GM12801 (cell line): ENCODE results near the gene MFSD2B.

Source experiments
- TF ChIP-seq, protein P1 (sequence below): IDR thresholded peaks from one replicate; pipeline ENCODE4 v1.5.1; 2011; ENCODE audit warnings: control low read depth; ENCODE audit not compliant: insufficient read length; ENCODE audit errors: extremely low read depth

MFSD2B gene

DNA sequence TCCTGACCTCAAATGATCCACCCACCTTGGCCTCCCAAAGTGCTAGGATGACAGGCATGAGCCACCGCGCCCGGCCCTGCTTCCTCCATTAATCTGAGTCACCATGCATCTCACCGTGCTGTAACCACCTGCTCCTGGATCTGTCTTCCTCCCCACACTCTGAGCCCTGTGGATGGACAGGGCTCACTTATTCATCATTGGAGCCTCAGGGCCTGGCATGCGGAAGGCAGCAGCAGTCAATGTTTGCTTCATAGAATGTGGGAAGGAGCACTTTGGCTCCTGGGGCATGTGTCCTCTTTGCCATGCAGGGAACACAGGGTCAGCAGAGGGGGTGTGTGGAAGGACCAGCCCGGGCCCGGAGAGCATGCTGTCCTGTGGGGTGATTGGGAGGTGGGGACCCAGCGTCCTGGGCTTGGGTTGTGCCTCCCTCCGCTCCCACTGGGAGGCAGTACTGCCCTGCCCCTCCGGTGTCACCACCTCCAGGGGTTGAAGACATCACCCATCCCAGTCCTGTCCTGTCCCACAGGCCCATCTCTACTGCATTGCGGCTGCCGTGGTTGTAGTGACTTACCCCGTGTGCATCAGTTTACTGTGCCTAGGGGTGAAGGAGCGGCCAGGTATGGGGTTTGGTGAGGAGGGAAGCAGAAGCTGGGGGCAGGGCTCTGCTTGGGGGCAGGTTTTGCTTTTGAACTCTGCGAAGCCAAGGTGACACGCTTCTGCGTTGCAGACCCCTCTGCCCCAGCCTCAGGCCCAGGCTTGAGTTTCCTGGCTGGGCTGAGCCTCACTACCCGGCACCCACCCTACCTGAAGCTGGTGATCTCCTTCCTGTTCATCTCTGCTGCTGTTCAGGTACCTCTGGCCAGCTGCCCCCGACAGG, 11.5 kb downstream of the MFSD2B start:
- TF ChIP-seq, protein P1, sequence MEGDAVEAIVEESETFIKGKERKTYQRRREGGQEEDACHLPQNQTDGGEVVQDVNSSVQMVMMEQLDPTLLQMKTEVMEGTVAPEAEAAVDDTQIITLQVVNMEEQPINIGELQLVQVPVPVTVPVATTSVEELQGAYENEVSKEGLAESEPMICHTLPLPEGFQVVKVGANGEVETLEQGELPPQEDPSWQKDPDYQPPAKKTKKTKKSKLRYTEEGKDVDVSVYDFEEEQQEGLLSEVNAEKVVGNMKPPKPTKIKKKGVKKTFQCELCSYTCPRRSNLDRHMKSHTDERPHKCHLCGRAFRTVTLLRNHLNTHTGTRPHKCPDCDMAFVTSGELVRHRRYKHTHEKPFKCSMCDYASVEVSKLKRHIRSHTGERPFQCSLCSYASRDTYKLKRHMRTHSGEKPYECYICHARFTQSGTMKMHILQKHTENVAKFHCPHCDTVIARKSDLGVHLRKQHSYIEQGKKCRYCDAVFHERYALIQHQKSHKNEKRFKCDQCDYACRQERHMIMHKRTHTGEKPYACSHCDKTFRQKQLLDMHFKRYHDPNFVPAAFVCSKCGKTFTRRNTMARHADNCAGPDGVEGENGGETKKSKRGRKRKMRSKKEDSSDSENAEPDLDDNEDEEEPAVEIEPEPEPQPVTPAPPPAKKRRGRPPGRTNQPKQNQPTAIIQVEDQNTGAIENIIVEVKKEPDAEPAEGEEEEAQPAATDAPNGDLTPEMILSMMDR: no peak

DNA sequence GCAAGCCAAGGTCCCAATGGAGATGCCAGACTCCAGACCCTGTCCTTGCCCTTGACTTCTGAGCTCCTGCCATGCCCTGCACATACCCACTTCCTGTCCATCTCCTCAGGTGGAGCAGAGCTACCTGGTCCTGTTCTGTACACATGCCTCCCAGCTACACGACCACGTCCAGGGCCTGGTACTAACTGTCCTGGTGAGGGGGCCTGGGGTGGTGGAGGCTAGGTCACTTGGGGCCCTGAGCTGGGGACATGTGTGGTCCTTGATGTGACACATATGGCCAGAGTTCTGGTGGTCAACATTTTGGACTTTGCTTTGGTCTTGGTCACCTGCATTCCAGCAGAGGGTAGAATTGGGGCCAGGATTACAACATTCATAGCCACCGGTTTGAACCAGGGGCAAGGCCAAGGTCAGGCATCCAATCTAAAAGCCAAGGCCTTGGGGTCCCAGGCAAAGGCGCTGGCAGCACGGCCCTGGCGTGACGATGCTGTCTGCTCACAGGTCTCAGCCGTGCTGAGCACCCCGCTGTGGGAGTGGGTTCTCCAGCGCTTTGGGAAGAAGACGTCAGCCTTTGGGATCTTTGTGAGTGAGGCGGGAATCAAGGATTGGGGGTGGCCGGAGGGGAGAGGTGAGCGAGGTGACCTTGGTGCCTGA, 12.6 kb downstream of the MFSD2B start:
- TF ChIP-seq, protein P1: no peak

DNA sequence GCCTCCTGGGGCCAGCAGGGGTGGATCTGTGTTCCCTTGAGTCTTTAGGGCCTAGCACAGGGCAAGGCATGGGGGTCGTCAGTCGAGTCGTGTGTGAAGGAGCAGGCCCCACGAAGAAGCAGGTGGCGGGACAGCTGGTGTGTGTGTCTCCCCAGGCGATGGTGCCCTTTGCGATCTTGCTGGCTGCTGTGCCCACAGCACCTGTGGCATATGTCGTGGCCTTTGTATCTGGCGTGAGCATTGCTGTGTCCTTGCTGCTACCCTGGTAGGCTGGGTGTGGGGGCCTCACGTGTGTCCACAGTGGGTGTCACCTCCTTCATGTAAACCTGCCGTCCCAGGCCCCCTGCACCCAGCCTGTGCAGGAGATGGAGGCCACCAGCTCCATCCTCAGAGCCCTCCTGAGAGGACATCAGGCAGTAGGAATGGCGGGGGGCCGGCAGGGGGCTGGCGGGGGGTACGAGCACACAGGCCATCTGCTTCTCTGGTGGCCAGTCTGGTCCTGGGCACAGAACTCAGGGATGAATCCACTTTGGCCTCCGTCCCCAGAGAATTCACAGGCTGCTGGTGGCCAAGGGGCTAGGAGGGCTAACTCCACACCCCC, 13.2 kb downstream of the MFSD2B start:
- TF ChIP-seq, protein P1: no peak

DNA sequence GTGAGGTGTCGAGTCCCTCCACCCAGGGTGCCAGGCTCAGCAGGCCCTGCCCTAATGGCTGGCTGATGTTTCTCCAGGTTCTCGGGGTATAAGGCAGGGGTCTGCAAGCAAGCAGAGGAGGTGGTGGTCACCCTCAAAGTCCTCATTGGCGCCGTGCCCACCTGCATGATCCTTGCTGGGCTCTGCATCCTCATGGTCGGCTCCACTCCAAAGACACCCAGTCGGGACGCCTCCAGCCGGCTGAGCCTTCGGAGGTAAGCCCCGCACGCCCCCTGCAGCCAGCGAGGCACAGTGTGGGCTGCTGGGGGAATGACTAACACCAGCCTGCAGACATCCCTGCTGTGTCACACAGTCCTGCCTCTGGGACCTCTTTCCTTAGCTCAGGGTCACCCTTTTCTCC, 14.1 kb downstream of the MFSD2B start:
- TF ChIP-seq, protein P1: no peak

DNA sequence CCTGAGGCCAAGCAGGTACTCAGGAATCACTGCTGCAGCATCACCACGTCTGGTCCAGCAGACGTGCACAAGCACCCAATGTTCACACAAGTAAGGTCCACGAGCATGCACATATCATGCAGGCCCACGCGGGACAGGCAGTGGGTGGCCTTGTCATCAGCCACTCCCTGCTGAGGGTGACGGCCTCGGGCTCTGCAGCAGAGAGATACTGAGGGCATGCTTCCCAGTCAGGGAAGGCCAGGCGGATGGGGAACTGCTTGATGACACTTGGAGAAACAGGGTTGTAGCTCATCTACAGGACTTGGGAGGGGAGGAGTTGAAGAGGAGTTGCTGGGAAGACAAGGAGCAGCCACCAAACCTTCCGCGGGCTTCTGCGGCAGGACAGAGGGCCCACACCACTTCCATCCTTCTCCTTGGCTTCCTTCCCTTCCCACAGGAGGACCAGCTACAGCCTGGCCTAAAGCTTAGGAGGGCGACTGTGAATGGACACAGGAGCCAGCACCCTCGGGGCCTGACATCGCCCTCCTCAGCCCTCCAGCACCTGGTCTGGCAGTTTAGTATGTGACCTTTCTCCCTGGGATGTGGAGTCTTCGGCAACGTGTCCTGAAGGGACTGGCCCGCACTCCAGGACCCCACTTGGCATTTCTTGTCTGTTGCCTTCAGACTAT, 15.2 kb downstream of the MFSD2B start:
- TF ChIP-seq, protein P1: no peak

DNA sequence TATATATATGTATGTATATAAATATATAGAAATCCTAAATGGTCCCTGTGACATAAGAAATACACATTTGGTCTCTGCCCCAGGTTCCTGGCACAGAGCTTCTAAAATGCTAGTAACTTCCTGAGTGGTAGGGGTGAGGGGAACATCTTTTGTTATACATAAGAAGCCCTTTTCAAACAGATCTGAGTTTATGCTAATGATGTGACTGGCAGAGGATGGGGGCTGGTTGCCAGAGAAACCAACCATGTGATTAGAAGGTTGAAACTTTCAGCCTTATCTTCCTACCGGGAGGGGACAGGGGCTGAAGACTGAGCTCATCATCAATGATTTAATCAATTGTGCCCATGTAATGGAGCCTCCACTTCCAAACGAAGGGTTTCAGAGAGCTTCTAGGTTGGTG, 16.3 kb downstream of the MFSD2B start:
- TF ChIP-seq, protein P1: no peak

DNA sequence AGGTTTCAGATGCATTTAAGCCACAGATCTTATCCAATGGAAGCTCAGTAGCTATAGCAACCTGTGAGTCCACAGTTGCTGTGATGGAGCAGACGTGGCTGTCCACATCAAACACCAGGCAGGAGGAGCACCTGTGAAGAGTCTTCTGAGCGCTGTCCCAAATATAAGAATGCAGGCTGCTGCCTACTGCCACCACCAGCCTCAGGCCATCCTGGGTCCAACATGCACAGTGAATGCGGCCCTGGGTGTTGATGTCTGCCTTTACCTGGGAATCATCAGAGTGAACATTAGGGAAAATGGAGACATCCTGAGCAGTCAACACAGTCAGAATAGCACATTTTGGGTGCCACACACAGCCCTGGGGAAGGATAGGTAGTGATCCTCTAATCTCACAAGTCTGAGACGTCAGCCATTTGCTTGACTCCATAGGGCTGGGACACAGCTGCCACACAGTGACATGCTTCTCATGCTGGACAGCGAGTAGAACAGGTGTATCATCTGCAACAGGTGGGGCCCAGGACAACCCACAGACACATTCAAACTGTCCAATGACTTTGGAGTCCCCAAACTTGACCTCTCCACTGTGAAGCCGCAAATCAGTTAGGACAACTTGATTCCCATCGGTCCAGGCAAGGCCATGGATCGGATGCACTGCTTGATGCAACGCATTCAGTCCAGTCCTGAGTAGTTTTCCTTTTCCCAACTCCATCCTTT, 29.1 kb downstream of the MFSD2B start:
- TF ChIP-seq, protein P1: no peak
